H1 (cell line): ENCODE measurements around the gene SPDYC. TPM values are rescaled to one million over a fixed set of nuclear protein-coding genes. Genes with fewer than 3 reads are reported as not detected.

Source experiments
- CEBPB ChIP-seq: IDR thresholded peaks from 2 replicates; pipeline ENCODE4 v1.6.1; 2012; ENCODE audit warnings: low read depth, low read length
- PHF8 ChIP-seq: fragments of 200-600 bp; sonication (generic); conservative IDR thresholded peaks from 2 replicates; pipeline ENCODE4 v1.7.1; 2012; ENCODE audit warnings: low read depth, mild to moderate bottlenecking, inconsistent platforms, low read length, moderate library complexity
- polyA plus RNA-seq, 7 experiments: library from polyadenylated mRNA; depleted of rRNA in 3 of 7; stranded (reverse) in 5 of 7; unstranded in 2 of 7; fragments of >200 nt in 5 of 7; fragments of 200-250 nt in 2 of 7; gene quantifications; 1 replicate in 5 of 7; 2 replicates in 1 of 7; 4 replicates in 1 of 7; pipeline versions ENCODE4 v1.2.1 to v1.2.3, GENCODE V29; 2011 to 2013; ENCODE audit warnings: missing spikeins in 2 of 7, mixed read lengths in 2 of 7
- total RNA-seq: library from RNA; stranded (reverse); fragmentation: NEBNext Ultra II Directional; extraction: Animal tissue kit (Norgen Biotek cat#: 25700); gene quantifications from 2 replicates; pipeline ENCODE4 v1.2.1, GENCODE V29; 2021

The SPDYC gene
- total and polyA plus RNA-seq, 2 of the 8 experiments (the other 6 are each of a cell fraction or from before 2014, with no cell fraction given): 0.15 TPM; not detected in 1

DNA sequence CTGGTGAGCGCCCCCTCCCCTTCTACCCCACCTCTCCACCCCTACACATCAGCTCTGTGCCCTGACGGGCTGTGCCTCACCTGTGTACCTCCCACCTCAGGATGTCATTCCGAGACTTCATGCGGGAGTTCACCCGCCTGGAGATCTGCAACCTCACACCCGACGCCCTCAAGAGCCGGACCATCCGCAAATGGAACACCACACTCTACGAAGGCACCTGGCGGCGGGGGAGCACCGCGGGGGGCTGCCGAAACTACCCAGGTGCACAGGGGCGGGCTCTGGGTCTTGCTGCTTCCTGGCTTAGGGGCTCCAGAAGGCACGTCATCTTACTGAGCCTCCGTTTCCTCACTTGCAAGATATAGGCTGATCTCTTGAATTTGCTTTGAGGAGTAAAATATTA, 18.5 kb downstream of the SPDYC start (continued):
- TF ChIP-seq CEBPB (no peak), PHF8 (no peak)
